ENCODE measurements around the gene FAM110C.
"Not testable (repeated sequence)": the region's sequence is repeated elsewhere in the genome, so short reads cannot be mapped to it uniquely, and the experiment has no call there.

FAM110C gene

DNA sequence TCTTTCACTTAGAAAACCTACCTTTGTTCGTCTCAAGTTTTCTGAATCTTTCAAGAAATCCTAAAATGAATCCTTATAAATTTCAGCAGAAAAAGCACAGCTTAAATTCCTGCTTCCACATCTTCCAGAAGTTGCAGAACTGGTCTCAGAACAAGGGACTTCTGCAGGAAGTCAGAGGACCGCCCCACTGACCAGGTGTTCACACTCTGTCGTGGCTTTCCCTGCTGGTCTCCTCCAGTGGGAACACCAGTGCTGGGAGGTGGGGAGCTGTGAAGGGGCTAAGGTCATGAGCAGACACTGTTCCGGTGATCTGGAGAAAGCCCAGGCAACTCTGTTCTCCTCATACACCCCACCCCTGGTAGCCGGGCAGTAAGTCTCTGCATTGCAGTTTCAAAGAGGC lies 3.5 kb downstream of the FAM110C start:
- no peak for DNase-seq (ENCODE audit: low read depth)

DNA sequence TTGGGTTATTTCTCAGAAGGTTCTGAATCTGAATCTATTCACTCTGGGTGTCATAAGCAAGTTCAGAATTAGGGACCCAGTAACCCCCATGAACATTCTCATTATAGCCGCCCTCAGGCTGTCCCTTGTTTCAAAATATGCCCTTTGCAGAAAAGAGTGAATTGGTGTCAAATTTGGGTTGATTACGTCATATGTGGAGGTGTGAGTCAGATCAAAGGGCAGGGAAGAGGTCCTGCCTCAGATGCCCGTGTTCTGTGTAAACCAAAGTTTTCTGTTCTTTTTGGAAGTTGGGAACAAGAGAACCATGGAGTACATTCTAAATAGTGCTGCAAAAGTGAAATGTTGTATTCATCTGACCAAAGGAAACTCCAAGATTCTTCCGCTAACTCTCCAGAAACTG lies 5.8 kb downstream of the FAM110C start:
- DNase-seq (ENCODE audit: low read depth), result no peak

DNA sequence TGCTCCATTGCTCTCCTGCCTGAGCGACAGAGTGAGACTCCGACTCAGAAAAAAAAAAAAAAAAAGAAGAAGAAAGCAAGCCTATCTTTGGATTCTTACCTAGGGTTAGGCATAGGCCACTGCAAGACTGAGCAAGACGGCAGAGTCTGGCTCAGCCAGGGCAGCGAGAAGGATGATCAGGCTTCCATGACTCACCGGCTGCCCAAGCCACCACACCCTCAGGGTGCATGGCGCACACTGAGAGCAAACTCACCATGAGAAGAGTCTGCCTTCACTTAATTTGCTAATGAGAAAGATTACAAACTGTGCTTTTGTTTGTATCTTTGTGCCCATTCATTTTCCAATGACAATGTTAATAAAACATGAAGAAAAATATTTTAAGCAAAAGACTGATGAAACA lies 8.2 kb downstream of the FAM110C start:
- DNase-seq (ENCODE audit: low read depth), result no peak

DNA sequence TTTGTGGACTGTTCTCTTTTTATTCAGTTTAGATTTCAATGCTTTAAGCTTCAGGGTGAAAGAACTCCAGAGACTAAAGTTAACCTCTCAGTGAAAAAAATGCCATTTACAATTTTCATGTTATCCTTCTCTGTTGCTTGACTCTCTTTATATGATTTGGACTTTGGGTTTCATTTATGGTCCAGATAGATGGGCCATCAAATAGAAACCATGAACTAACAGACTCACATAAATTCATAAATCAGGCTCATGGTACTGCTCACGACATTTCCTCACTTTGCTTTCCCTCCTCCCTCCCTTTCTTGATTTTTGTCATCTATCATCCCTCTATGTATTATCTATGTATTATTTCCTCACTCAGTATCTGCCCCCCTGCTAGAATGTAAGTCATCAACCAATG lies 10.0 kb downstream of the FAM110C start:
- no peak for DNase-seq (ENCODE audit: low read depth)

GRCh38 chr2:35852-36251 lies 10.5 kb downstream of the FAM110C start:
- DNase-seq (ENCODE audit: low read depth), result no peak

DNA sequence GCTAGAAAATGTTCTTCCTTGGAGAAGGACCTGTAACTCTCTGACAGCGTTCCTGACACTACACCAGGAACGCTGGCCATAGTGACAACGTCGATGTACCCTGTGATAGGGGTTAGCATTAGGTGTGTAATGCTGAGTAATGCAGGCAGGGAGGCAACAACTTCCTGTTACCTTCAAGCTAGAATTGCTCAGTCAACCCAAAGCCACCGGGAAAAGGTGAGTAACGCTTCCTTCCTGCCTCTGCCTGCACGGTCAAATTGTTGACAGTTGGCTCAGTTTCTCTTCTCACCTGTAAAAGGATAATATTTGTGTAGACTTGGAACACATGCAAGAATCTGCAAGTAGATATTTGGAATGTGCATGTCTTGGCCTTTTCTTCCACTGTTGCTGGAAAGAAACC lies 12.7 kb downstream of the FAM110C start:
- DNase-seq (ENCODE audit: low read depth), result peak; percentile 26

- no peak for DNase-seq (ENCODE audit: low read depth)
Observed at GRCh38 chr2:32068-32467, 14.2 kb downstream of the FAM110C start.

GRCh38 chr2:29253-29652 lies 17.1 kb downstream of the FAM110C start:
- no peak for DNase-seq (ENCODE audit: low read depth)

GRCh38 chr2:28406-28975 lies 17.8 kb downstream of the FAM110C start:
- no peak for DNase-seq (ENCODE audit: low read depth)

DNA sequence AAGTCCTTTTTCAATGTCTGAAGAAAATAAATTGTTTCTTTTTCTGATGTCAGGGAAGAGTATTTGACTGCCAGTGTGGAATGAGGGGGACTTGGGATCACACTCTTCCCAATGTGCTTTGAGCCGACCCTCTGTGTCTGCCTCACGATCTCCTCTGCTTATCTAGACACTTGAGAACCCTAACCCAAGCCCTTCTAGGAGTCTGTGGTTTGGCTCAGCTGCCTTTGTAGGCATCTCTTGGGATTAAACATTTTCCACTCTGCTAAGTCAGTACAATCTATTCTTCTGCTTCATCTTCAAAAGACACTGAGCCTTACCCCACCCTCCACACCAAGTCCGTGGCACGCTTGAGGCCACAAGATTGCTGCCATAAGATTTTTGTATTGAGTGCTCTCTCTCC lies 19.4 kb downstream of the FAM110C start:
- DNase-seq (ENCODE audit: low read depth), result no peak

GRCh38 chr2:25543-25942 lies 20.8 kb downstream of the FAM110C start:
- DNase-seq (ENCODE audit: low read depth), result no peak

DNA sequence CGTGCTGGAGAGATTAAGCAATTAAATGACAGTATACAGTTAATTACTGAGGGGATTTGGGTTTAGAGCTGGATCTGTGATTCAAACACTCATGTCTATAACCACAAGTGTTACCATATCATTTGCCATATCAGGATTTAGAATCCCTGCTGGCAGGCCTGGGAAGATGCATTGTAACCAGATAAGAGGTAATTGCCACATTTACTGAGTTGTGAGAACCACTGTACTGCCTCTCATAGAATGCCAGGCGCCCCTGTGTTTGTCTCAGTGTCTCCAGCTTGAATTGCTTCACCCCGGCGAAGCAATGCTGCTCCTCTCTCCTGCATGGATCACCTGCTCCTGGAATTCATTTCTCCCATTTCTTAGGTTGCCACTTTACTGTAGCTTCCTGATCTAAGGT lies 21.7 kb downstream of the FAM110C start:
- DNase-seq (ENCODE audit: low read depth), result not testable (repeated sequence)

DNA sequence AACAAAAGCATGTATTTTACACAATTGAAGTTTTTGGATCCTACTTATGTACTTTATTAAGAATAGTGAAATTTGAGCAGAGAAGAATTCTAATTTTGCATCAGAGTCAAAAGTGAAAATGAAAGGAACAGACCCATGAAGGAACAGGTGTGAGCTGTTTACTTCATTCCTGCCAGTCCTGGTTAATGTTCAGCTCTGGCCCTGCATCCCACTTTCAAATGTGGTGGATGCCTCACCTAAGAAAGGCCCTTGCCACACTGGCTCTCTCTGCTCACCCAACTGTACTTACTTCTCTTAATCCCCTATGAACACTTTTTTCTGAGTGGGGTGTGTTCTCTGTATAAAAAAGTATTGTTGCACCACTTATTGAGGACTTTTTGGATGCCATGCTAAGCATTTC lies 22.2 kb downstream of the FAM110C start:
- DNase-seq (ENCODE audit: low read depth), result no peak

DNA sequence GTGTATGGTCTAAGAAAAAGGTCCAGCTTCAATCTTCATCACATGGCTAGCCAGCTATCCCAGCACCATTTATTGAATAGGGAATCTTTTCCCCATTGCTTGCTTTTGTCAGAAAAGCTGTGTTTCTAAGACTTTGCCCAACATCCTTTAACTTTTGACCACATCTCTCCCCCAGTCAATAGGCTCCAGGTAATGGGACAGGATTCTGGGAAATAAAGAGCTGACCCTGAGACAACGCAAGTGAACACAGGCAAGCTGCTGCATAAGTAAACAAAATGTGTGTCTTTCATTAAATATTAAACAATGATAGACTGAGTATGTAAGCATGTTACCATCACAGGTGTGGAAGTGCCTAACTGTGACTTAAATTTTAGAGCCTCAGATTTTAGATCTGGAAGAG lies 23.0 kb downstream of the FAM110C start:
- no peak for DNase-seq (ENCODE audit: low read depth)

DNA sequence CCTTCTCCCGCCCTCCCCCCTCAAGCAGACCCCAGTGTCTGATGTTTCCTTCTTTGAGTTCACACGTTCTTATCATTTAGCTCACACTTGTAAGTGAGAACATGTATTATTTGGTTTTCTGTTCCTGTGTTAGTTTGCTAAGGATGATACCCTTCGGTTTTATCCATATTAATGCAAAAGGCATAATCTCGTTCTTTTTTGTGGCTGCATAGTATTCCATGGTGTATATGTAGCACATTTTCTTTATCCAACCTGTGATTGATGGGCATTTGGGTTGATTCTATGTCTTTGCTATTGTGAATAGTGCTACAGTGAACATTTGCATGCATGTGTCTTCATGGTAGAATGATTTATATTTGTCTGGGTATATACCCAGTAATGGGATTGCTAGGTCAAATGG lies 24.1 kb downstream of the FAM110C start:
- not testable (repeated sequence) for DNase-seq (ENCODE audit: low read depth)

- DNase-seq (ENCODE audit: low read depth), result not testable (repeated sequence)
Observed at GRCh38 chr2:20259-20658, 26.0 kb downstream of the FAM110C start.

- no peak for DNase-seq (ENCODE audit: low read depth)
Observed at GRCh38 chr2:19505-19904, 26.8 kb downstream of the FAM110C start.

GRCh38 chr2:18402-19271 lies 27.7 kb downstream of the FAM110C start:
- DNase-seq (ENCODE audit: low read depth), result no peak

DNA sequence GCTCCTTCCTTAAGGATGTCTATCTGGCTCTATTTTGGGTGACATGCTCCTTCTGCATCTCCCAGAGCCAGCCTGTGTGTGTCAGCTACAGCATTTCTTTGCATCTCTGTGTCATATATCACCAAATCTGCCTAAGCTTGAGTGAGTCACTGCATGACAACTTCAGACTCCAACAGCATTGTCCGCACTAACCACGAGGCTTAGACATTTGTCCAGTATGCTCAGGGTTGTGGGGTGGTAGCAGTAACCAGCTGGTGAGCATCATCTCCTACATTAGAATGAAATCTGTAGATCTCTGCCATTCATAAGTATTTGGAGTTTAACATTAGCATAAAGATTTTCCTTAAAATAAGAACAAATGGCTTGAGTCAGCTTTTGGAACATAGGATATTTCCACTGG lies 30.4 kb downstream of the FAM110C start:
- not testable (repeated sequence) for DNase-seq (ENCODE audit: low read depth)

GRCh38 chr2:11248-11941 lies 34.9 kb downstream of the FAM110C start:
- peak; percentile 36 for DNase-seq (ENCODE audit: low read depth)

GRCh38 chr2:10222-10875 lies 36.0 kb downstream of the FAM110C start:
- no peak for DNase-seq (ENCODE audit: low read depth)
